ENCODE data around the gene KRTAP8-1. TPM values are rescaled to one million over a fixed set of nuclear protein-coding genes. Genes with fewer than 3 reads are reported as not detected.

KRTAP8-1 gene
- total RNA-seq, 4 donors from 2014 or later: not detected

GRCh38 chr21:30800605-30801004, 12.5 kb downstream of the KRTAP8-1 start:
- in situ Hi-C loops (cut with MboI; ENCODE audit: low sequenced_read_pairs in 4 of 4): no loop called here
- Histone ChIP-seq H3K27ac (no peak overlapping the region), H3K4me1 (no peaks in the 10 kb centered on the region), H3K9me3 (no peaks in the 10 kb centered on the region), H3K36me3 (no peaks in the 10 kb centered on the region), H3K27me3 (no peaks in the 10 kb centered on the region), H3K4me3 (no peak overlapping the region)
- no peak for TF ChIP-seq CTCF (IDR thresholded peaks at IDR 0.05 in 4 of 5, conservative IDR thresholded peaks at IDR 0.05 in 1 of 5)
- no peak for TF ChIP-seq POLR2A (IDR thresholded peaks at IDR 0.05)
- DNase-seq (no peak), ATAC-seq (no peak)
- intact Hi-C loops (cut with DNase I; ENCODE audit: low total_unique reads): no loop called here

- Histone ChIP-seq H3K36me3 (no peaks in the 10 kb centered on the region), H3K4me1 (no peaks in the 10 kb centered on the region), H3K27me3 (no peaks in the 10 kb centered on the region), H3K27ac (no peak overlapping the region), H3K4me3 (no peak overlapping the region), H3K9me3 (no peaks in the 10 kb centered on the region)
- in situ Hi-C loops (cut with MboI; ENCODE audit: low sequenced_read_pairs in 4 of 4) (no loop called here), intact Hi-C loops (cut with DNase I; ENCODE audit: low total_unique reads) (no loop called here)
- TF ChIP-seq POLR2A (IDR thresholded peaks at IDR 0.05): no peak
- TF ChIP-seq CTCF (IDR thresholded peaks at IDR 0.05 in 4 of 5, conservative IDR thresholded peaks at IDR 0.05 in 1 of 5): no peak
- ATAC-seq (no peak), DNase-seq (no peak)
Observed at GRCh38 chr21:30793581-30794314, 19.3 kb downstream of the KRTAP8-1 start.

GRCh38 chr21:30779249-30779648, 33.8 kb downstream of the KRTAP8-1 start:
- no peak for DNase-seq
- H3K27me3 ChIP-seq: no peaks in the 10 kb centered on the region
- TF ChIP-seq POLR2A (IDR thresholded peaks at IDR 0.05) (no peak), CTCF (IDR thresholded peaks at IDR 0.05 in 4 of 5, conservative IDR thresholded peaks at IDR 0.05 in 1 of 5) (no peak)
- H3K36me3 ChIP-seq: no peaks in the 10 kb centered on the region
- no peaks in the 10 kb centered on the region for H3K9me3 ChIP-seq
- intact Hi-C loops (cut with DNase I; ENCODE audit: low total_unique reads): no loop called here
- no peaks in the 10 kb centered on the region for H3K4me1 ChIP-seq
- no peak for ATAC-seq
- in situ Hi-C loops (cut with MboI; ENCODE audit: low sequenced_read_pairs in 4 of 4): no loop called here
- H3K4me3 ChIP-seq: no peak overlapping the region
- H3K27ac ChIP-seq: no peak overlapping the region

DNA sequence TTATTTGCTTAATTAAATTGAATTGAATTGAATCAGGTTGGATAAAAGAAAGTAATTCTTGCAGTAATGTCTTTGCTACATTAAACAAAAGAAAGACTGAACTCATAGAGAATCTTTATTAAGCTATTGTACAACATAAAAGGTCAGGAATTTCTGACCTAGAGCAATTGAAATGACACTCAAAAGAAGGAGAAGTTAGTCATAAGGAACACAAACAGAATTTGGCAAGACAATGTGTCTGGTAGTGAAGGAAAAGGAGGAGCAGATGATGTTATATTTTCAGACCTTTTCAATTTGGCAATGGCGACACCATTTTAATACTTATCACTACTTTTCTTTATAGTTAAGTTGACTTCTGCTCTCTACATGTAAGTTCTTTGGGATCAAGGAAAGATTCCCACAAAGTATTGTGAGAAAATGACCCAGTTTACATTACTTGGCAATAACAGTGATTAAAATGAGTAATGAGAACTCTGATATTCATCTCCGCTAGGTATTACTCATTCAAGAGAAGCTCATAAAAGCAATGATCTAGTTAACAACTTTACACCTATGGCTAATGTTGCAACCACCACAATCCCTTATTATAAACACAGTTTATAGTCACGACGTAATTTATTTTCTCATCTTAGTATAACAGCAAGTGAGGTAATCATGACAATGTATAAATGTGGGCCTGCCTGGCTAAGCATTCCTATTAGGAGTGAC, 43.2 kb downstream of the KRTAP8-1 start:
- ATAC-seq (no peak), DNase-seq (no peak)
- H3K27ac ChIP-seq: no peak overlapping the region
- no peaks in the 10 kb centered on the region for H3K9me3 ChIP-seq
- H3K4me3 ChIP-seq: no peak overlapping the region
- H3K27me3 ChIP-seq: no peaks in the 10 kb centered on the region
- in situ Hi-C loops (cut with MboI; ENCODE audit: low sequenced_read_pairs in 4 of 4) (no loop called here), intact Hi-C loops (cut with DNase I; ENCODE audit: low total_unique reads) (no loop called here)
- no peaks in the 10 kb centered on the region for H3K36me3 ChIP-seq
- no peaks in the 10 kb centered on the region for H3K4me1 ChIP-seq
- TF ChIP-seq POLR2A (IDR thresholded peaks at IDR 0.05) (no peak), CTCF (IDR thresholded peaks at IDR 0.05 in 4 of 5, conservative IDR thresholded peaks at IDR 0.05 in 1 of 5) (no peak)

Other genes starting within 250 kb of the KRTAP8-1 start
- gene KRTAP22-2, start 222.9 kb downstream of the KRTAP8-1 start, total RNA-seq: not detected
- gene KRTAP6-3, start 220.8 kb downstream of the KRTAP8-1 start, total RNA-seq: not detected
- gene KRTAP6-2, start 214.4 kb downstream of the KRTAP8-1 start, total RNA-seq: not detected
- not detected for gene KRTAP22-1, start 212.2 kb downstream of the KRTAP8-1 start, total RNA-seq
- not detected for gene KRTAP6-1, start 199.3 kb downstream of the KRTAP8-1 start, total RNA-seq
- gene KRTAP20-1, start 196.8 kb downstream of the KRTAP8-1 start, total RNA-seq: not detected
- gene KRTAP20-4, start 192.6 kb downstream of the KRTAP8-1 start, total RNA-seq: not detected
- not detected for gene KRTAP20-2, start 178.1 kb downstream of the KRTAP8-1 start, total RNA-seq
- gene KRTAP20-3, start 170.4 kb downstream of the KRTAP8-1 start, total RNA-seq: not detected
- gene KRTAP21-3, start 94.5 kb downstream of the KRTAP8-1 start, total RNA-seq: not detected
- gene KRTAP21-2, start 66.0 kb downstream of the KRTAP8-1 start, total RNA-seq: not detected
- gene KRTAP21-1, start 57.8 kb downstream of the KRTAP8-1 start, total RNA-seq: not detected
- not detected for gene KRTAP7-1, start 16.5 kb upstream of the KRTAP8-1 start, total RNA-seq
- gene KRTAP11-1, start 68.3 kb upstream of the KRTAP8-1 start, total RNA-seq: not detected
- not detected for gene KRTAP19-8, start 225.2 kb upstream of the KRTAP8-1 start, total RNA-seq

All from gastrocnemius medialis (tissue), 4 donors.